HL-60 (cell line): ENCODE data around the gene DGKE.

ENCODE experiments used
- DNase-seq, 2 experiments: peaks; one replicate each; pipeline ENCODE4 v3.0.0-alpha.2; 2010 to 2020; ENCODE audit warnings: low read depth in 1 of 2, low spot score in 1 of 2
- H3K27ac ChIP-seq: fragments of 250-450 bp; sonication (Bioruptor Pico); replicated peaks from 2 replicates; pipeline ENCODE4 v1.5.1; 2020; ENCODE audit warnings: mild to moderate bottlenecking, moderate library complexity
- H3K27me3 ChIP-seq: fragments of 250-450 bp; sonication (Bioruptor Pico); 2 replicates; pipeline ENCODE4 v1.5.1; 2021; ENCODE audit warnings: mild to moderate bottlenecking, moderate library complexity; ENCODE audit not compliant: insufficient read depth, poor library complexity, severe bottlenecking
- H3K4me3 ChIP-seq: replicated peaks from 2 replicates; pipeline ENCODE4 v1.5.1; 2011; ENCODE audit warnings: mild to moderate bottlenecking, control low read depth, low read length; ENCODE audit not compliant: insufficient read depth
- GABPA ChIP-seq: IDR thresholded peaks from 2 replicates; pipeline ENCODE4 v1.6.1; 2012; ENCODE audit warnings: low read depth
- POLR2AphosphoS5 ChIP-seq: IDR thresholded peaks from 2 replicates; pipeline ENCODE4 v1.6.1; 2012; ENCODE audit warnings: low read depth
- SPI1 ChIP-seq: IDR thresholded peaks from 2 replicates; pipeline ENCODE4 v1.6.1; 2012; ENCODE audit warnings: low read depth, mild to moderate bottlenecking, borderline replicate concordance
- TF ChIP-seq, protein P1 (sequence below): IDR thresholded peaks from one replicate; pipeline ENCODE4 v1.5.1; 2011; ENCODE audit warnings: low read length, control low read depth, inconsistent platforms; ENCODE audit not compliant: insufficient read depth
- TF ChIP-seq, protein P2 (sequence below): IDR thresholded peaks from 2 replicates; pipeline ENCODE4 v1.6.1; 2012; ENCODE audit warnings: low read depth; ENCODE audit not compliant: insufficient replicate concordance

Gene DGKE

DNA sequence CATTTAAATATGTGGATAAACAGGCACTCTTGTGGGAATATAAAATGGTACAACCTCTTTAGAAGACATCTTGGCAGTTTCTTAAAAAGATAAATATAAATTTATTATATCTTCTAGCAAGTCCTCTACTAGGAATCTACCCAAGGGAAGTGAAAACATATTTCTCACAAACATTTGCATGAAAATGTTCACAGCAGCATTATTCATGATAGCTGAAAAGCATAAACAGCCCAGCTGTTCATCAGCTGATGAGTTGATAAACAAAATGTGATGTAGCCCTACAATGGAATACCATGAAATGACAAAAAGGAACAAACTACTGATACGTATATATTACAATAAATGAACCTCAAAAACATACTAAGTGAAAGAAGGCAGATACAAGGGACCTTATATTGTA is 12.0 kb downstream of the DGKE start:
- H3K4me3 ChIP-seq = no peak overlapping the region
- no peak overlapping the region for H3K27ac ChIP-seq
- H3K27me3 ChIP-seq = no peaks in the 10 kb centered on the region
- DNase-seq = no peak
- TF ChIP-seq, protein P1, sequence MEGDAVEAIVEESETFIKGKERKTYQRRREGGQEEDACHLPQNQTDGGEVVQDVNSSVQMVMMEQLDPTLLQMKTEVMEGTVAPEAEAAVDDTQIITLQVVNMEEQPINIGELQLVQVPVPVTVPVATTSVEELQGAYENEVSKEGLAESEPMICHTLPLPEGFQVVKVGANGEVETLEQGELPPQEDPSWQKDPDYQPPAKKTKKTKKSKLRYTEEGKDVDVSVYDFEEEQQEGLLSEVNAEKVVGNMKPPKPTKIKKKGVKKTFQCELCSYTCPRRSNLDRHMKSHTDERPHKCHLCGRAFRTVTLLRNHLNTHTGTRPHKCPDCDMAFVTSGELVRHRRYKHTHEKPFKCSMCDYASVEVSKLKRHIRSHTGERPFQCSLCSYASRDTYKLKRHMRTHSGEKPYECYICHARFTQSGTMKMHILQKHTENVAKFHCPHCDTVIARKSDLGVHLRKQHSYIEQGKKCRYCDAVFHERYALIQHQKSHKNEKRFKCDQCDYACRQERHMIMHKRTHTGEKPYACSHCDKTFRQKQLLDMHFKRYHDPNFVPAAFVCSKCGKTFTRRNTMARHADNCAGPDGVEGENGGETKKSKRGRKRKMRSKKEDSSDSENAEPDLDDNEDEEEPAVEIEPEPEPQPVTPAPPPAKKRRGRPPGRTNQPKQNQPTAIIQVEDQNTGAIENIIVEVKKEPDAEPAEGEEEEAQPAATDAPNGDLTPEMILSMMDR = no peak
- TF ChIP-seq POLR2AphosphoS5 (no peak), GABPA (no peak), SPI1 (no peak)
- TF ChIP-seq, protein P2, sequence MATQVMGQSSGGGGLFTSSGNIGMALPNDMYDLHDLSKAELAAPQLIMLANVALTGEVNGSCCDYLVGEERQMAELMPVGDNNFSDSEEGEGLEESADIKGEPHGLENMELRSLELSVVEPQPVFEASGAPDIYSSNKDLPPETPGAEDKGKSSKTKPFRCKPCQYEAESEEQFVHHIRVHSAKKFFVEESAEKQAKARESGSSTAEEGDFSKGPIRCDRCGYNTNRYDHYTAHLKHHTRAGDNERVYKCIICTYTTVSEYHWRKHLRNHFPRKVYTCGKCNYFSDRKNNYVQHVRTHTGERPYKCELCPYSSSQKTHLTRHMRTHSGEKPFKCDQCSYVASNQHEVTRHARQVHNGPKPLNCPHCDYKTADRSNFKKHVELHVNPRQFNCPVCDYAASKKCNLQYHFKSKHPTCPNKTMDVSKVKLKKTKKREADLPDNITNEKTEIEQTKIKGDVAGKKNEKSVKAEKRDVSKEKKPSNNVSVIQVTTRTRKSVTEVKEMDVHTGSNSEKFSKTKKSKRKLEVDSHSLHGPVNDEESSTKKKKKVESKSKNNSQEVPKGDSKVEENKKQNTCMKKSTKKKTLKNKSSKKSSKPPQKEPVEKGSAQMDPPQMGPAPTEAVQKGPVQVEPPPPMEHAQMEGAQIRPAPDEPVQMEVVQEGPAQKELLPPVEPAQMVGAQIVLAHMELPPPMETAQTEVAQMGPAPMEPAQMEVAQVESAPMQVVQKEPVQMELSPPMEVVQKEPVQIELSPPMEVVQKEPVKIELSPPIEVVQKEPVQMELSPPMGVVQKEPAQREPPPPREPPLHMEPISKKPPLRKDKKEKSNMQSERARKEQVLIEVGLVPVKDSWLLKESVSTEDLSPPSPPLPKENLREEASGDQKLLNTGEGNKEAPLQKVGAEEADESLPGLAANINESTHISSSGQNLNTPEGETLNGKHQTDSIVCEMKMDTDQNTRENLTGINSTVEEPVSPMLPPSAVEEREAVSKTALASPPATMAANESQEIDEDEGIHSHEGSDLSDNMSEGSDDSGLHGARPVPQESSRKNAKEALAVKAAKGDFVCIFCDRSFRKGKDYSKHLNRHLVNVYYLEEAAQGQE = no peak

DNA sequence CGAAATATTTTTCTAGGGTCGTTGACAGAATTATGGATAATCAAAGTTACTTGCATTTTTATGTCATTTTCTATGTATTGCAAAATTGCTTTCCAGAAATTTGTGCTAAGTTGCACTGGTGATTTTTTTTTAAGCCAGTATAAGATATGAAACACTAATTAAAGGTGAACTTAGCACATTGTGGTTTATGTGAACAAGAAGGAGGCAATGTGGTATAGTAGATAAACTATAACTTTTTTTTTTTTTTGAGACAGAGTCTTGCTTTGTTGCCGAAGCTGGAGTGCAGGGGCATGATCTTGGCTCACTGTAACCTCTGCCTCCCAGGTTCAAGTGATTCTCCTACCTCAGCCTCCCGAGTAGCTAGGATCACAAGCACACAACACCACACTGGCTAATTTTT is 13.2 kb downstream of the DGKE start:
- Histone ChIP-seq H3K4me3 (no peak overlapping the region), H3K27me3 (no peaks in the 10 kb centered on the region), H3K27ac (no peak overlapping the region)
- TF ChIP-seq, protein P1 = no peak
- TF ChIP-seq GABPA = no peak
- TF ChIP-seq POLR2AphosphoS5 = no peak
- TF ChIP-seq, protein P2 = no peak
- DNase-seq = no peak

DNA sequence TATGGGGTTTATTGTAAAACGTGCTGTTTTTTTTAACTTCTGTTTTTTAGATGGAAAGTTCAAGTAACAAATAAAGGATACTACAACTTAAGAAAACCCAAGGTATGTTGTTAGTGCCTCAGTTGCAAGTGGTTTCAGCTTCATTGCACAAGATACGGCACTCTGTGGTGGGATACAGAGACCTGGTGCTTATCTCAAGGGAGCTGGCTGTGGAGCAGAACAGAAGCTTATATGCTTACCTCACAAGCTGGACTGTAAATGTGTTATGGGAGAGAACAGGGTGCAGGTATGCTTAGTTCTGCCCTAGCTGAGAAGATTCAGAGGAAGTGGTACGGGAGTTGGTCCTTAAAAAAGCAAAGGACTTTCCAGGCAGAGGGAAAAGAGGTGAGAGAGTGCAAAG is 15.2 kb downstream of the DGKE start:
- no peak overlapping the region for H3K27ac ChIP-seq
- TF ChIP-seq GABPA = no peak
- TF ChIP-seq, protein P2 = no peak
- H3K4me3 ChIP-seq = no peak overlapping the region
- H3K27me3 ChIP-seq = no peaks in the 10 kb centered on the region
- no peak for DNase-seq

DNA sequence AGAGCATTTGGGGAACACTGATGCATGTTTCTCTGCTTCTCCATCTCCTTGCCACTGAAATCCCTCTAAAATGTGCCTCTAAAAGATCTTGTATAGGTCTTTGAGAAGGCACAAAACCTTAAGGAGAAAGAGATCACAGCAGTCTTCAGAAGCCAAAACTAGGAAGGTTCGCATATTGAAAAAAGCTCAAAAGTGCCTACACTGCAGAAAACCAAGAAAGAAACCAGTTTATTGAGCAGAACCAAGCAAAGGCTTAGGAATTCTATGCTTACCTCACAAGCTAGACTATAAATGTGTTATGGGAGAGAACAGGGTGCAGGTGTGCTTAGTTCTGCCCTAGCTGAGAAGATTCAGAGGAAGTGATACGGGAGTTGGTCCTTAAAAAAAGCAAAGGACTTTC is 16.6 kb downstream of the DGKE start:
- no peak overlapping the region for H3K27ac ChIP-seq
- DNase-seq = no peak
- TF ChIP-seq, protein P1 = no peak
- TF ChIP-seq, protein P2 = no peak
- TF ChIP-seq POLR2AphosphoS5 = no peak
- TF ChIP-seq GABPA = no peak
- no peak for TF ChIP-seq SPI1
- no peaks in the 10 kb centered on the region for H3K27me3 ChIP-seq
- H3K4me3 ChIP-seq = no peak overlapping the region
